COR-L47 (cell line): ENCODE results near the gene UBE2L3.
"Not testable (repeated sequence)": the region's sequence is repeated elsewhere in the genome, so short reads cannot be mapped to it uniquely, and the experiment has no call there.

Experiments used
- DNase-seq: peaks from one replicate; lab custom pipeline; 2025; lab: John Stamatoyannopoulos, UW

Gene UBE2L3

DNA sequence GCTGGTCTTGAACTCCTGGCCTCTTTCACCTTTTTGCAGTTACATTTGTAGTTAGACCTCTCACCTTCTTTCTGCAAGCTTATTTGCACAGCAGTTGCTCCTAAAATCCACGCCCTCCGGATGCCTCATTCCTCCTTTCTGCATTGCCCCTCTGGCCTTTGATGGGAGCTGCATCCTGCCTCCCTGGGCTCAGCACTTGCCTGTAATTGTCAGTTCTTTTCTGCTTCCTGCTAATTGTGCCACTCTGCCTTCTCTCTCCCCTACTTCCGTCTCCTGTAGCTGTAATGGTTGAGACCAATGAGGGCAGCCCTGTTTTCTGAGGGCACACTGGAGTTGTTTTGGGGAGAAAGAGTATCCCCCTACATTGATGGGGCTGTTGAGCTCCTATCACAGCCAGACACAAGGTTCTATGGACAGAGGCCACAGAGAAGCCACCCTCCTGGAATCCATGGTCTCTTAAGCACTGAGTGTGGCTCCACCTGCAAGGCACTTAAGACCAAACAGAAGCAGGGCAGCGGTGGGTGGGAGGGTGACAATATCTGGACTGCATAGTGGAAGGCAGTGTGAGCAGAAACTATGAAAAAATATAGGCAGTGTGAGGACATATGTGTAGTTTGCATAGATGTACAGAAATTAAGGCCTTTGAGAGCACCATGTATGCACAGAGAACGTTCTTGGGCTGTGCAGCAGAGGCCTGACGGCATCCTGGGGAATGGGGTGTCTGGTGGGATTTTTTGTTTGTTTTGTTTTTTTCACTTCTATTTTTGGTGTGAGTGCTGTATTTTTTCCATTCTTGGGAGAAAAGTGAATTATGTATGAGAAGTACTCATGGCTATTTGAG lies 31.8 kb downstream of the UBE2L3 start:
- no peak for DNase-seq

DNA sequence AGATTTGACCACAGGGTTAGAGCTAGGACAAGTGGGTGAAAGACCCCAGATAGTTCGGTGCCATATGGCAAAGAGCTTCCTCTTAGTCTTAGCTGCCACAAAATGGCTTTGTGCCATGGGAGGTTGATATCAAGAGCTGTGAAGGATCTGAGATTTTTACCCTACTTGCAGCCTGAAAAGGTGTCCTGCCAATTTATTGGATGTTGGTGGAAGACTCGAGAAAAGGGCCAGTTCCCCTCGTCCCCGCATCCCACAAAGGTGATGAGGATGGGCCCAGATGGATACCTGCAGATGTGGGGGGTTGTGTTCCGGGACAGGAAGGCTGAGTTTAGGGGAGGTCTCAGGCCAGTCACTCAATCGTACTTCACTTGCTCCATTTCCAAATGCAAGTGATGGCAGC lies 35.1 kb downstream of the UBE2L3 start:
- DNase-seq, result no peak

DNA sequence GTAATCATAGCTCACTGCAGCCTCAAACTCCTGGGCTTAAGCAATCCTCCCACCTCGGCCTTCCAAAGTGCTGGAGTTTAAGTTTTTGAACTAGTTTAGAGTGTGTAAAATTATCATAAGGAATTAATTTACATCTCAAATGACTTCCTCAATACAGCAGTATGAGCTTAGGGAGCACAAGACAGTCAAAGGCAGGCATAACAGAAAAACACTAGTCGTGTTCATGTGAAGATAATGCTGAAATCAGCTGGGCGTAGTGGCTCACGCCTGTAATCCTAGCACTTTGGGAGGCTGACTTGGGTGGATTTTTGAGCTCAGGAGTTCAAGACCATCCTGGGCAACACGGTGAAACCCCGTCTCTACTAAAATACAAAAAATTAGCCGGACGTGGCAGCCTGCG lies 36.5 kb downstream of the UBE2L3 start:
- DNase-seq, result no peak

DNA sequence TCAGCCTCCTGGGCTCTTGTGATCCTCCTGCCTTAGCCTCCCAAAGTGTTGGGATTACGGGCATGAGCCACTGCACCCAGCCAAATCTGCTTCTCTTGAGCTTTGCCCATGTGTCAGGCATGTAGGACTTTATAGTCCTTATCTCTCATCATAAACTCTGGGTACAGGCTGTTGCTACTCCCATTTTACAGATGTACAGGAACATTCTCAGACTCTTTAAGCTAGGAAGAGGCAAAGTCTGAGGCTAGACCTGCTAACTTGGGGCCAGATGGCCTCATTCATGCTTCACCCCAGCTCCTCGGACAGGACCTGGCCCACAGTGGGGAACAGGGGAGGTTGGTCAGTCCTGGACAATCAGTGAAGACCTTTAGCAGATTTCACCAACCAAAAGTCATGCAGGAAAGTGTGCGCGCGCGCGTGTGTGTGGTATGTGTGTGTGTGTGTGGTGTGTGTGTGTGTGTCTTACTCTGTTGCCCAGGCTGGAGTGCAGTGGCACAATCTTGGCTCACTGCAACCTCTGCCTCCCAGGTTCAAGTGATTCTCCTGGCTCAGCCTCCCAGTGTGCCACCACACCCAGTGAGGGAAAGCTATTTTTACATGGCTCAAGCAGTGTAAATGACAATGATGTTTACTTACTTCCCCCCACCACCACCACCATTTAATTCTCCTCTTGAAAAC lies 38.5 kb downstream of the UBE2L3 start:
- DNase-seq, result no peak

DNA sequence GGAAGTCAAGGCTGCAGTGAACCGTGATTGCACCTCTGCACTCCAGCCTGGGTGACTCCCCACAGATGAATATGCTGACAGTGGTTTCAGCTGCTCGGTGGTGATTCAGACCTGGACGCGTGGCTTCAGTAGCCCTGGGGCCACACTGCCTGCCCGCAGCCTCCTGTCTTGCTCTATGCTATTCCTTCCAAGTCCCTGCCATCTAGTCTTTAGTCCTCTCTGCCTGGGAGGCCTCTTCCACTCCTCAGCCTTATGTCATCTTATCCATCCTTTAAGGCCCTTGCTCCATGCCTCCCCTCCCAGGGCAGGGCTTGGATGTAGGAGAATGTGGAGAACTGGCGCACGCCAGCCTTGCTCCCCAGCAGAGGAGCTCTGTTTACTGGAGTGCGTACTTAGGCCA lies 39.3 kb downstream of the UBE2L3 start:
- no peak for DNase-seq

DNA sequence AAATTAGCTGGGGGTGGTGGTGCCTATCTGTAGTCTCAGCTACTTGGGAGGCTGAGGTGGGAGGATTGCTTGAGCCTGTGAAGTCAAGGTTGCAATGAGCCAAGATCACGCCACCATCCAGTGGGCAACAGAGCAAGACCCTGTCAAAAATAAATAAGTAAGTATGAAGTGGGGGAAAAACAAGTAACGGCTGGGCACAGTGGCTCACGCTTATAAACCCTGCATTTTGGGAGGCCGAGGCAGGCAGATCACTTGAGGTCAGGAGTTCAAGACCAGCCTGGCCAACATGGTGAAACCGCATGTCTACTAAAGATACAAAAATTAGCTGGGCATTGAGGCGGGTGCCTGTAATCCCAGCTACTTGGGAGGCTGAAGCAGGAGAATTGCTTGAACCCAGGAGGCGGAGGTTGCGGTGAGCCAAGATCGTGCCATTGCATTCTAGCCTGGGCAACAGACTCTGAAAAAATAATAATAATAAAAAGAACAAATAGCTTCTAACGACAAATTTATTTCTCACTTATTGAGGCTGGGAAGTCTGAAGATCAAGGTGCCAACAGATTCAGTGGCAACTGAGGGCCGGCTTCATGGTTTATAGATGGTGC lies 42.1 kb downstream of the UBE2L3 start:
- DNase-seq, result not testable (repeated sequence)

DNA sequence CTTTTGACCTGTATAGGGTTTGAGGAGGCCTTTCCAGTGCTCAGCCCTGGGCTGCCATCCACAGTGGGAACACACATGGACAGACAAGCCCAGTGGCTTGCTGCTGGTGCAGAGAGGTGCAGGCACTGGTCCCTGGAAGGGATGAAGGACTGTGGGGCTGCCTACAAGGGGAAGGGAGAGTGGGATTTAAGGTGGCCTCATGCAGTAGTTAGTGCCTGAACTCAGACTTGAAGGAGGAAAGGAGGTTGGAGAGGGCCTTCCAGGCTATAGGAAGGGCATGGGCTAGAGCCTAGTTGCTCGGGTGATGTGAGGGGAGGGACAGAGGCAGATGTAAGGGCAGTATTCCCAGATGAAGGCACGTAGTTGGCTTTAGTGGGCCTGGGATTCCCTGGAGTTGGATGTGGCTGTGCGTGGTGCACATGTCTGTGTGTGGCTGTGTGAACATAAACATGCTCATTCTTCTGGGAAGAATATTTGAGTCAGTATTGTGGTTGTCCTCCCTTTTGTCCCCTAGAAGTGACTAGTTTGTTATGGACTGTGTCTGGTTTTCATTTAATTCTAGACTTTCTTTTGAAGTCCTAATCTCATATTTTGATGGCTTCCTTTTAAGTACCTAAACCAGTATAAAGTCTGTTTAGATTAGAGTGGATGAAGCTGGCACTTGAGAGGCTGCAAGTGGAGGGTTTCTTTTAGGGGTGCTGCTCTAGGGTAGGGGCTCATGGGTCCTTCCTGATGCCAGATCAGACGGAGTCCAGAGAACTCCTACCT lies 43.9 kb downstream of the UBE2L3 start:
- DNase-seq, result no peak

DNA sequence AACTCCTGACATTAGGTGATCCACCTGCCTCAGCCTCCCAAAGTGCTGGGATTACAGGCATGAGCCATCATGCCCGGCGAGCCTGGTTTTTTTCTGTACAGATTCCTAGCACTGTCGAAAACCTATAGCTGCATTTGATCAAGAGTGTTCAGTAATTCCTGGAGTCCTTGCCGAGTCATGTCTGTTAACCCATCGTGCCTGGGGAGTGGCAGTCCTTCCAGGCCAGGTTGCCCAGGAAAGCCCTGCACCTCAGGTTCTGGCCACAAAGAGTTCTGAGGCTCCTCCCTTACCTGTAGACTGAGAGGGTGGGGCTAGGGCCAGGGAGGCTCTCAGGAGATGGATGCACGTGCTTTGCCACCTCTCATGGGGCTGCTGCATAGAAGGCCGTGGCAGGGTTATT lies 45.3 kb downstream of the UBE2L3 start:
- DNase-seq, result no peak

DNA sequence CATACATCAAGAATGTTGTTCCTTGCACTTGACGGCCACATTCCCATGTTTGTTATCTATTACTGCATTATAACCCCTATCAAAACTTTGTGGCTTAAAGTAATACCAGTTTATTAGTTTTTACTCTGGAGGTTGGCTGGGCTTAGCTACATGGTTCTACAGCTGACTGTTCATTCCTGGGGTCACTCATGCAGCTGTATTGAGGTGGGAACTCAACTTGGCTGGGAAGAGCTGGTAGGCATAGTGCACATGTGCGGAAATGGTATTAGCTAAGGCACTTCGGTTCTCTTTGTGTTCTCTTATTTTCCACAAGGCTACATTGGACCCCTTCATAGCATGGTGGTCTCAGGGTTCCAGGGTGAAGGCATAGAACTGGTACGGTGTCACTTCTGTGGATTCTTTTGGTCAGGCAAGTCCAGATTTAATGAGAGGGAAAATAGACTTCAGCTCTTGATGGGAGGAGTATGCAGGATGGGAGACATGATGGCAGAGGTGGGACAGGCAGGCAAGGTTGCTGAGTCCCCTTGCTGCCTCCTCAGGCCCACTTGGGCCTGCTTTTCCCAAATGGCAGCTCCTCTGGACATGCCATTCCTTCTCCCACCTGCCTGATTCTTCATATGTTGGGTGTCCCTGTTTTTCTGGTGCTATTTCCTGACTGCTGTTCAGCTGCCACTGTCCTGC lies 46.2 kb downstream of the UBE2L3 start:
- DNase-seq, result no peak

DNA sequence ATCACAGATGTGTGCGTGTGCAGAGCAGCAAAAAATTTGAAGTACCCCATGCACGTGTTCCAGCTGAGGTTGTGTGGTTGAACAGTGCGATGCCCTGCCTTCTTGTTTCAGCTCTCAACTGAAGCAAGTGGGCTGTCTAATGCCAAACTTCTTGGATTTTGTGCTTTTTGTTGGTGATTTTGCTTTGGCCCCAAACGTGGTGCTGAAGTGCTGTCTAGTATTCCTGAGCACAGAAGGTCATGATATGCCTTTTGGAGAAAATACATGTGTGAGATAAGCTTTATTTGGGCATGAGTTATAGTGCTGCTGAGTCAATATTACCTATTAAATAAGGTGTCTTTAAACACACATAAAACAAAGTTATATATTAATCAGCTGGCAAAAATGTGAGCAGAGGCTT lies 48.2 kb downstream of the UBE2L3 start:
- no peak for DNase-seq

DNA sequence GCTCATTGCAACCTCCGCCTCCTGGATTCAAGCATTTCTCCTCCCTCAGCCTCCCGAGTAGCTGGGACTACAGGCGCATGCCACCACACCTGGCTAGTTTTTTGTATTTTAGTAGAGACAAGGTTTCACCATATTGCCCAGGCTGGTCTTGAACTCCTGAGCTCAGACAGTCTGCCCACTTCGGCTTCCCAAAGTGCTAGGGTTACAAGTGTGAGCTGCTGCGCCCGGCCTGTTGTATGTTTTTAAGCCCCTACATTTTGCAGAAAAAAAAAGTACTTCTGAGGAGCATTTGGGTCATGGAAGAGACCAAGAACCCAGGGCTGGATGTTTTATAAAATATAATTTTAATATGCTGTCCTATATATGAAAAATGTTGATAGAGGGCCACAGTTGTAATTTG lies 49.8 kb downstream of the UBE2L3 start:
- not testable (repeated sequence) for DNase-seq

DNA sequence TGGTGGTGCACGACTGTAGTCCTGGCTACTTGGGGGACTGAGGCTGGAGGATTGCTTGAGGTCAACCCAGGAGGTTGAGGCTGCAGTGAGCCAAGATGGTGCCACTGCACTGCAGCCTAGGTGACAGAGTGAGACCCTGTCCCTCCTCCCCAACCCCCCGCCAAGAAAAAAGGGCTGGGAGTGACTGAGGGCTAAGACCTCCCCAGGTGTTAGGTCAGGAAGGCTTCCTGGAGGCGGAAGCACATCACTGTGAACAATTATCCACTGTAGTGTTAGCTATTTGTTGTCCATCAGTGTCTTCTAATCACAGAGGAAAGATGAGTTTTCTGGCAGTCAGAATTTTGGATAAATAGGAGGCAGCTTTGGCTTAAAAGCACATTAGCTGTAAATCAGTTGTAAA lies 53.5 kb downstream of the UBE2L3 start:
- DNase-seq, result no peak

DNA sequence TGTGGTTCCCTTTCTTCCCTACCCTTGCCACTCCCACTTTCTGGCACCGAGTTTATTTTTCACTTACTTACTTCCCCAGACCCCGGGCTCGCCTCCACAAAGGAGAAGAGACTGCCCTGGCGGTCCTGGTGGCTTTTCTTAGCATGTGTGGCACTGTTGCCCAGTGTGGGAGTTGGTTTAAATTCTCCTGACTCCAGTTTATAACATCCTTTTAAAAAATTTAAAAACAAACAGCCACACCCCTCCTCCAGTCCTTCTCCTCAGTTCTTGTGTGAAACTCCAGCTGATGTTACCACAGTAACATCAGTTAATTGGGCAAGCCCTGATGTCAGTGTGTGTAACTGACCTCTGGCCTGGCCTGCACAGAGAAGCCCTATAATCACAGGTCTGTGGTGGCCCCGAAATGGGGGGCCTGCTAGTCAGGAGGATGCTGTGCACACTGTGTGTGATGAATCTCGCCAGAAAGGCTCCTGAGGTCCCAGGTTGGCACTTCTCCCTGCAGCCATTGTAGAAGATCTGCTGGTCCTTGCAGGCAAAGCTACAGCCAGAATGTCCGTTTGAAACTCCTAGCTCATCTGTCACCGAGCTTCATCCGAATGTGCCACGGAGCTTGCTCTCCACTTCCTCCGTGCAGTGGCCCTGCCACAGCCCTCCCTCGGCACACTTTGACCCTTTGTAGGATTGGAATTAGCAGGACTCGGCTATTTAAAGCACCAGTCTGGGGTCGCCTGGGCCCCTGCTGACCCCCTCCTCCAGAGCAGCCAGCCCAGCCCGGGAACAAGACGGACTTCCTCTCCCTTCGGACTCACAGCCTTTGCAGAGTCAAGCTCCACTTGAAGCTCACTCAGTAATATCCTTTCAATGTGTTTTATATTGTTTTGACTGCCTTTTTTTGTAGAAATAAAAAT lies 54.8 kb downstream of the UBE2L3 start:
- DNase-seq, result no peak

DNA sequence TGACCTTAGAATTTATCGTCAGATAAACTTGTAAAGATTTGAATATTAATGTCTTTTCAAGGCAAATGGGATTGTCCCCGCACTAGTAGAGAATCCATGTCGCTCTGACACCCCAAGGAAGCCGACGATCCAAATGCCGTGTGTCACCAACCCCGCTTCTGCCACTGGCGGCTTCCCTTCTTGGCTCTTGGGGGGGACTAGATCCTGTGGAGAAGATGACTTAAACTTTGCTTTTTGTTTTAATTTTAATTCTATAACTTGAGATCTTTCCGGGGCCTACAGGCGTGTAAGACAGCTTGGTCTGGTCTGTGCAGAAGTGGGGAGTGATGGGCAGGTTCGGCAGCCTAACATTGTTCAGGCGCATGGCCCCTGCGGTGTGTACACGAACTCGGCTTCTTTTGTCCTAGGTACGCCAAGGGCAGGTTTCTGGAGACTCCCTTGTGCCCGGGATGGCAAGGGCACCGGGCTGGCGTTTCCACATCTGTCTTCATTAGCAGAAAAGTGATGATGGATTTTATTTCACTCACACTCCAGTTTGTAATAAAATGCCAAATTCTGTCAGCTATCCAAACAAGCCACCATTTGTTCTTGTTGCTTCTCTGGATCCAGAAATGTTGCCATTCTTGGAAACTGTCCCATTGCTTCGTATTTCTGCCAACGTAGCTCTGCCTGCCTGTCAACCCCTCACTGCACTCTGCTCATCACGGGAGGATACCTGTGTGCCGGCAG lies 55.6 kb downstream of the UBE2L3 start:
- no peak for DNase-seq

DNA sequence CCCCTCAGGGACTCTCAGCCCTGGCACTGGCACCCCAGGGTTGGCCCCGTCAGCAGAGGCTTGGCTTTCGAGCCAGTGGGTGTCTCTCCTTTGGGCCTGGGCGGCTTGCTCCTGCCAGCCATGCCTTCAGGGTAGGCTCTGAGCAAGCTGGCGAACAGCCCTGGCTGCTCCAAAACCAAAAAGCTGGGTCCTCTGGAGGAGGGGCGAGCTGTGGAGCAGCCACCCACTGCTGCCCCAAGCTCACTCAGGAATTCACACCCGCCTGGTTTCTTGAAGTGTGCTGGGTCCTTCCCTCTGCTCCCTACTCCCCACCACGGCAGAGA lies 56.1 kb downstream of the UBE2L3 start:
- DNase-seq, result no peak

DNA sequence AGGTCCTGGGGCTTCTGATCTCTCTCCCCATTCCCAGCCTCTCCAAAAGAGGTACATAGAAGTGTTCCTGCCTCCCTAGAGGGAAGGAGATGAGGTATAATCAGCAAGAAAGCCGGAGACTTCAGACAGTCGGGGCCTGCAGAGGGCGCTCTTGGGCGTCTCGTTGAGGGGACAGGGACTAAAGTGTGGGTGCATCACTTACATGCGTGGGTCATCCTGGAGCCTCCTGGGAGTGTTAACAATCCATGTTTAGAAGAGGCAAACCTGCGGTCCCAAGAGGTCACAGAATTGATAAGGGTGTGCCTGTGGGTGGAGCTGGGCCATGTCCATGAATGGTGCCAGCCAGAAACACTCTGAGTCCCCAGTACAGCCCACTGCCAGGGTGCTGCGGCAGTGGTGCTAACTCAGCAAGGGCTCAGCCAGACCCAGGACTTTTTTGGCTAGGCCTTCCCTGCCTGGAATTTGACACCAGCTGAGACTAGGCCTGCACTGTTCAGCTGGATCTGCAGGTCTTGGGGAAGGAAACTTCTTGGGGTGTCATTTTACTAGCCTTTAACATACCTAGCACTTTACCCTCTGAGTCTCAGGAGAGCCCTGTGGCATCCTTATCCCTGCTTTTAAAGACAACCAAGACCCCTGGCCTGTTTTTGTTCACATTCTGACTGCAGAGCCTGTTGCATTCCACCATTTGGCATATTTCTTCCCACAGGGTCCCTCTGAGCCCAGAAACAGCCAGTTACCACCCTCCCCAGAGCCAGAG lies 56.8 kb downstream of the UBE2L3 start:
- DNase-seq, result no peak

DNA sequence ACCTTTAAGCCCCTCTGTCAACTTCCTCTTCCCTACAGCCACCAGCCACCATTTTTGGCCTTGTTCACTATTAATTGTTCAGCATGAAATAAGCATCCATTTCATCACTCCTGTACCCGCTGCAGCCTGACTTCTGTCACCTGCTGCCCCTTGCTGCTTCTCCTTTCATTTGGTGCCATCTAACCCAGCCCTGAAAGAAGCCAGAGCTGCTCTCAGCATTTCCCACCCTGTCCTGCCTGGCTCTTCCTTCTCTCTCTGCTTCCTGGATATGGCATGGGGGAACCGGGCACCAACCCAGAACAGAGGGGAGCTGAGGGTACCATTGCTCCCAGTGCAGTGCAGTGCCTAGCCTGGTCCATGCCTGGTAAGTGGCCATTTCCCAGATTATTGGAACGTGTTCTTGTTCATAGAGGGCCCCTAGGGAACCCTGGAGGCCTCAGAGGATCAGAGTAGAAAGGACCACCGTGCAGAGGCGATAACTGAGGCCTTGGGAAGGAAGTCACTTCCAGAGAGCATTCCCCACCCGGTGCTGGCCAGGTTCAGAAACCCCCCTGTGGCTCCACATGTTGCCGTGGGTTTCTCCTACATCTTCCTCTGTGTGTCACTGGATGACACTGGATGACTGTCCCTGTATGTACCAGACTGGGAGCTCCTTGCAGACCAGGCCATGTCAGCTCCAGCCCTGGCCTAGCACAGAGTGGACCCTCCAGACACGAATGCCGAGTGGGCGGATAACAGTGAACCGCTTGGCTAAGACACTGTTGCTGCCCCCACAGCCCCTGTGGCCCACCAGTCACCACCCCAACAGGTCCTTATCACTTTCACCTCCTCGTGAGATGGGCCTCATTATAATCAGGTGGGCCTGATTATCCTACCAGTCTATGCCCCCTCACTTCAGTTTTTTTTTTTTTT lies 57.6 kb downstream of the UBE2L3 start:
- DNase-seq, result no peak

DNA sequence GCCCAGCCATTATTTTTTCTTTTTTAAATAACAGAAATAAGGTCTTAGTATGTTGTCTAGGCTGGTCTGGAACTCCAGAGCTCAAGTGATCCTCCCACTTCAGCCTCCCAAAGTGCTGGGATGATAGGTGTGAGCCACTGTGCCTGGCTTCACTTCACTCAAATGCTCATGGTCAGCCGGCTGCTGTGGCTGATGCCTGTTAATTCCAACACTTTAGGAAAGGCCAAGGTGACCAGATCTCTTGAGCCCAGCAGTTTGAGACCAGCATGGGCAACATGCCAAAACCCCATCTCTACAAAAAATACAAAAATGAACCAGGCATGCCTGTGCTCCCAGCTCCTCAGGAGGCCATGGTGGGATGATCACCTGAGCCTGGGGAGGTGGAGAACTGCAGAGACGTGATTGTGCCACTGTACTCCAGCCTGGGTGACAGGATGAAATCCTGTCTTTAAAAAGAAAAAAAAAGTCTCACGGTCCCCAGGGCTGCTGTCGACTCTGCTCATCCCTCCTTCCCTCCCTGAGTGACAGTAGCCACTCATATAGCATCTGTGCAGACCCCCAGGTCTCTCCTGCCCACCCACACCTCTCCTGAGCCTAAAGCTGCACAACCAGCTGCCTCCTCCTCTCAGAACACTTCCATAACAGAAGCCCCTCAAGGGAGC lies 58.7 kb downstream of the UBE2L3 start:
- no peak for DNase-seq
